HepG2 (cell line): Measurements from ENCODE around the gene BMP8A. TPM values are rescaled to one million over a fixed set of nuclear protein-coding genes. Genes with fewer than 3 reads are reported as not detected.

Source experiments
- ATAC-seq: fragments of 200-7000 bp; cut with Tn5 transposase; 3 replicates; pipeline ENCODE4 v1.9.1; 2020; ENCODE audit warnings: mild to moderate bottlenecking, moderate library complexity
- Bru-seq: library from RNA; stranded (reverse); fragments of 400-500 nt; gene quantifications from one replicate; lab custom pipeline; 2021; lab: Mats Ljungman, UMichigan
- BruChase-seq, 2 experiments: library from RNA; stranded (reverse); fragments of 400-500 nt; gene quantifications; one replicate each; lab custom pipeline; 2021; lab: Mats Ljungman, UMichigan
- BruUV-seq: library from RNA; stranded (reverse); fragments of 400-500 nt; replicated peaks from 2 replicates; lab custom pipeline; 2021; lab: Mats Ljungman, UMichigan
- CTCF ChIA-PET: fragments of 300-600 bp; formaldehyde crosslinking; extraction: SDS; loops from one replicate; lab custom pipeline; 2021; ENCODE audit warnings: low total read pairs, inconsistent platforms, low intra/inter-chr PET ratio; lab: Yijun Ruan, JAX
- POLR2A ChIA-PET: fragments of 350-600 bp; sonication (Branson Sonifier 250); formaldehyde crosslinking; loops from one replicate; lab custom pipeline; 2020; ENCODE audit warnings: antibody characterized with exemption, inconsistent platforms; lab: Yijun Ruan, JAX
- DNase-seq: peaks from one replicate; pipeline ENCODE4 v3.0.0-alpha.2; 2015; ENCODE audit warnings: low spot score
- FAIRE-seq: peaks from 3 replicates; lab custom pipeline; 2011; peaks lifted over from hg19 to GRCh38; lab: Jason Lieb, UNC
- H2AFZ ChIP-seq: one replicate; pipeline ENCODE4 v1.6.1; 2011; ENCODE audit warnings: low read length, inconsistent platforms
- H3K27ac ChIP-seq: fragments of 300-600 bp; 3 replicates; pipeline ENCODE4 v1.8.0; 2011; ENCODE audit warnings: mixed run types, mild to moderate bottlenecking, mixed read lengths, low read length, inconsistent platforms; ENCODE audit not compliant: insufficient read depth; ENCODE audit errors: extremely low read length
- H3K27me3 ChIP-seq, 2 experiments: fragments of 200-600 bp in 1 of 2; 2 replicates in 1 of 2; 3 replicates in 1 of 2; pipeline versions ENCODE4 v1.6.0 to v1.8.0; 2011; ENCODE audit warnings: low read length in 2 of 2, mild to moderate bottlenecking in 2 of 2, moderate library complexity in 2 of 2, inconsistent platforms in 1 of 2; ENCODE audit not compliant: insufficient read depth in 2 of 2, control insufficient read depth in 1 of 2
- H3K36me3 ChIP-seq, 2 experiments: fragments of 200-600 bp in 1 of 2; replicated peaks in 1 of 2; 2 replicates in 1 of 2; 3 replicates in 1 of 2; pipeline versions ENCODE4 v1.5.1 to v1.8.0; 2011; ENCODE audit warnings: low read length in 2 of 2, inconsistent platforms in 1 of 2; ENCODE audit not compliant: insufficient read depth in 2 of 2, control insufficient read depth in 1 of 2
- H3K4me1 ChIP-seq: 2 replicates; pipeline ENCODE4 v1.5.1; 2012; ENCODE audit warnings: low read length, inconsistent platforms; ENCODE audit not compliant: insufficient read depth
- H3K4me2 ChIP-seq: 2 replicates; pipeline ENCODE4 v1.6.0; 2011; ENCODE audit warnings: low read depth, low read length, inconsistent platforms
- H3K4me3 ChIP-seq, 3 experiments: fragments of 200-600 bp in 1 of 3; sonication (generic), shearing (Covaris generic) in 1 of 3; replicated peaks in 1 of 3; 2 replicates each; pipeline ENCODE4 v1.5.1; 2011 to 2016; ENCODE audit warnings: low read length in 3 of 3, inconsistent platforms in 2 of 3, low read depth in 2 of 3, mild to moderate bottlenecking in 2 of 3, control low read depth in 1 of 3, mixed read lengths in 1 of 3; ENCODE audit not compliant: insufficient read depth in 1 of 3
- H3K79me2 ChIP-seq: one replicate; pipeline ENCODE4 v1.6.1; 2011; ENCODE audit warnings: low read length, inconsistent platforms; ENCODE audit not compliant: insufficient read depth
- H3K9ac ChIP-seq: 2 replicates; pipeline ENCODE4 v1.6.0; 2011; ENCODE audit warnings: mild to moderate bottlenecking, low read depth, low read length, inconsistent platforms; ENCODE audit not compliant: insufficient read depth
- H3K9me3 ChIP-seq: 2 replicates; pipeline ENCODE4 v1.5.1; 2012; ENCODE audit warnings: mild to moderate bottlenecking, low read length
- H4K20me1 ChIP-seq: 2 replicates; pipeline ENCODE4 v1.6.0; 2011; ENCODE audit warnings: inconsistent platforms, mild to moderate bottlenecking, low read length, moderate library complexity; ENCODE audit not compliant: insufficient read depth
- BHLHE40 ChIP-seq: IDR thresholded peaks from 2 replicates; pipeline ENCODE4 v1.6.1; 2011; ENCODE audit warnings: low read length, improper control_type of control experiment
- CHCHD3 ChIP-seq: sonication (generic); formaldehyde crosslinking; IDR thresholded peaks from 2 replicates; pipeline ENCODE4 v1.8.0; 2022; ENCODE audit warnings: mild to moderate bottlenecking, missing genetic modification reagents, moderate library complexity
- KMT2A ChIP-seq: sonication (generic); formaldehyde crosslinking; IDR thresholded peaks from 2 replicates; pipeline ENCODE4 v1.4.0; 2020; ENCODE audit warnings: missing genetic modification reagents
- MBD4 ChIP-seq: IDR thresholded peaks from 2 replicates; pipeline ENCODE4 v1.6.1; 2012; ENCODE audit warnings: low read length, inconsistent platforms, borderline replicate concordance
- NFYB ChIP-seq: sonication (generic); formaldehyde crosslinking; IDR thresholded peaks from 2 replicates; pipeline ENCODE4 v1.4.0; 2020; ENCODE audit warnings: missing genetic modification reagents
- RBM39 ChIP-seq: fragments of 200-400 bp; formaldehyde crosslinking; IDR thresholded peaks from one replicate; pipeline ENCODE4 v1.6.1; 2018; ENCODE audit warnings: antibody characterized with exemption, mild to moderate bottlenecking, low read depth, low read length; ENCODE audit not compliant: poor library complexity, severe bottlenecking
- TAF1 ChIP-seq: sonication (generic); formaldehyde crosslinking; IDR thresholded peaks from 2 replicates; pipeline ENCODE4 v1.4.0; 2020; ENCODE audit warnings: missing genetic modification reagents
- ZFAT ChIP-seq: sonication (generic); formaldehyde crosslinking; conservative IDR thresholded peaks from 2 replicates; pipeline ENCODE4 v1.8.1; 2023; ENCODE audit warnings: missing genetic modification reagents, inconsistent platforms
- ZNF256 ChIP-seq: sonication (generic); formaldehyde crosslinking; conservative IDR thresholded peaks from 2 replicates; pipeline ENCODE4 v1.4.0; 2020; ENCODE audit warnings: missing genetic modification reagents
- ZNF563 ChIP-seq: sonication (generic); formaldehyde crosslinking; IDR thresholded peaks from 2 replicates; pipeline ENCODE4 v1.8.0; 2022; ENCODE audit warnings: mild to moderate bottlenecking, moderate library complexity, missing genetic modification reagents
- ZNF577 ChIP-seq: sonication (generic); formaldehyde crosslinking; IDR thresholded peaks from 2 replicates; pipeline ENCODE4 v1.4.0; 2020; ENCODE audit warnings: mild to moderate bottlenecking, low read depth, missing genetic modification reagents, borderline replicate concordance
- ZNF777 ChIP-seq: sonication (generic); formaldehyde crosslinking; IDR thresholded peaks from 2 replicates; pipeline ENCODE4 v1.4.0; 2020; ENCODE audit warnings: missing genetic modification reagents
- WGBS: methylation state at CpG from one replicate; pipeline ENCODE4 v1.1.6; 2017; ENCODE audit warnings: low lambda C conversion rate; 5-methylcytosine and 5-hydroxymethylcytosine counted together
- in situ Hi-C: cut with HindIII; loops from 2 replicates; pipeline ENCODE4 v1.10.0; 2017; ENCODE audit warnings: low pct_unique_long_range_greater_than_20kb; ENCODE audit not compliant: extremely low pct_ligation_motif_present
- intact Hi-C: fragments of 100-400 bp; cut with micrococcal nuclease; formaldehyde crosslinking; loops from one replicate; pipeline ENCODE4 v1.10.0; 2022; ENCODE audit not compliant: unreplicated experiment
- long read RNA-seq, 2 experiments: library from RNA in 1 of 2; library from polyadenylated mRNA in 1 of 2; stranded (forward) in 1 of 2; unstranded in 1 of 2; transcript quantifications; one replicate each; pipeline ENCODE4 v2.0.0, GENCODE V29; 2019 to 2022
- polyA minus RNA-seq, 3 experiments: library from RNA; depleted of rRNA, polyadenylated mRNA; stranded (reverse); fragments of >200 nt; gene quantifications; 2 replicates each; pipeline ENCODE4 v1.2.3, GENCODE V29; 2011; ENCODE audit warnings: low replicate concordance in 1 of 3
- polyA plus RNA-seq, 8 experiments: library from polyadenylated mRNA; depleted of rRNA in 3 of 8; stranded (reverse) in 7 of 8; unstranded in 1 of 8; fragments of >200 nt; fragmentation: Illumina TruSeq in 4 of 8; extraction: Trizol in 4 of 8; gene quantifications; 2 replicates each; pipeline versions ENCODE4 v1.2.1 to v1.2.3, GENCODE V29; 2011 to 2016; ENCODE audit warnings: low read depth in 4 of 8, missing spikeins in 1 of 8, mixed read lengths in 1 of 8; ENCODE audit not compliant: insufficient read depth in 1 of 8
- total RNA-seq, 5 experiments: library from RNA; depleted of rRNA; stranded (reverse); fragments of >200 nt; fragmentation: Illumina TruSeq; extraction: Trizol; gene quantifications; 2 replicates each; pipeline ENCODE4 v1.2.3, GENCODE V29; 2016; ENCODE audit warnings: low read depth in 1 of 5
- TF ChIP-seq, protein P1 (sequence below): sonication (generic); formaldehyde crosslinking; IDR thresholded peaks from 2 replicates; pipeline ENCODE4 v1.5.0; 2020; ENCODE audit warnings: missing genetic modification reagents, mild to moderate bottlenecking, borderline replicate concordance
- TF ChIP-seq, protein P2 (sequence below): sonication (generic); formaldehyde crosslinking; IDR thresholded peaks from 2 replicates; pipeline ENCODE4 v1.4.0; 2020; ENCODE audit warnings: mild to moderate bottlenecking, missing genetic modification reagents

The BMP8A gene, protein sequence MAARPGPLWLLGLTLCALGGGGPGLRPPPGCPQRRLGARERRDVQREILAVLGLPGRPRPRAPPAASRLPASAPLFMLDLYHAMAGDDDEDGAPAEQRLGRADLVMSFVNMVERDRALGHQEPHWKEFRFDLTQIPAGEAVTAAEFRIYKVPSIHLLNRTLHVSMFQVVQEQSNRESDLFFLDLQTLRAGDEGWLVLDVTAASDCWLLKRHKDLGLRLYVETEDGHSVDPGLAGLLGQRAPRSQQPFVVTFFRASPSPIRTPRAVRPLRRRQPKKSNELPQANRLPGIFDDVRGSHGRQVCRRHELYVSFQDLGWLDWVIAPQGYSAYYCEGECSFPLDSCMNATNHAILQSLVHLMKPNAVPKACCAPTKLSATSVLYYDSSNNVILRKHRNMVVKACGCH
- not detected in 2 replicates for total RNA-seq (2016; rRNA removed; fragmentation: Illumina TruSeq; extraction: Trizol)
- not detected in 2 replicates for total RNA-seq (2016; cell fraction: cytosol; rRNA removed; fragmentation: Illumina TruSeq; extraction: Trizol; ENCODE audit: low read depth)
- not detected in 2 replicates for total RNA-seq (2016; cell fraction: insoluble cytoplasmic fraction; rRNA removed; fragmentation: Illumina TruSeq; extraction: Trizol)
- total RNA-seq (2016; cell fraction: membrane; rRNA removed; fragmentation: Illumina TruSeq; extraction: Trizol): not detected in 2 replicates
- total RNA-seq (2016; cell fraction: nucleus; rRNA removed; fragmentation: Illumina TruSeq; extraction: Trizol): not detected in 2 replicates
- 0.05 TPM in 1 of 2 replicates, not detected in the other for polyA plus RNA-seq (2011; rRNA removed)
- not detected in 2 replicates for polyA plus RNA-seq (2011; cell fraction: cytosol; rRNA removed)
- 0.13 TPM in 1 of 2 replicates, not detected in the other for polyA plus RNA-seq (2011; cell fraction: nucleus; rRNA removed)
- 0.08 TPM in 1 of 2 replicates, not detected in the other for polyA plus RNA-seq (2012)
- 0.07 TPM in 1 of 2 replicates, not detected in the other for polyA plus RNA-seq (2016; cell fraction: cytosol; fragmentation: Illumina TruSeq; extraction: Trizol; ENCODE audit: low read depth)
- polyA plus RNA-seq (2016; cell fraction: insoluble cytoplasmic fraction; fragmentation: Illumina TruSeq; extraction: Trizol; ENCODE audit: low read depth): not detected in 2 replicates
- polyA plus RNA-seq (2016; cell fraction: membrane; fragmentation: Illumina TruSeq; extraction: Trizol; ENCODE audit: low read depth): not detected in 2 replicates
- not detected in 2 replicates for polyA plus RNA-seq (2016; cell fraction: nucleus; fragmentation: Illumina TruSeq; extraction: Trizol; ENCODE audit: insufficient read depth, low read depth)
- polyA minus RNA-seq (2011; rRNA and poly(A)+ RNA removed; ENCODE audit: low replicate concordance): 0.09 TPM in 1 of 2 replicates, not detected in the other
- polyA minus RNA-seq (2011; cell fraction: cytosol; rRNA and poly(A)+ RNA removed): not detected in 2 replicates
- polyA minus RNA-seq (2011; cell fraction: nucleus; rRNA and poly(A)+ RNA removed): not detected in 2 replicates
- Bru-seq, nascent RNA: percentile 18 among the genes with signal in this experiment
- percentile 23 among the genes with signal in this experiment for BruChase-seq, experiment 1, labeled RNA remaining after a 6-hour chase
- percentile 22 among the genes with signal in this experiment for BruChase-seq, experiment 2, labeled RNA remaining after a 2-hour chase
- long read RNA-seq, experiment 1: 0 reads
- long read RNA-seq, experiment 2, partial matches to known transcripts: 0 of 1 reads
- long read RNA-seq, experiment 2, other reads (novel, unspliced or antisense): 1 of 1 reads

DNA sequence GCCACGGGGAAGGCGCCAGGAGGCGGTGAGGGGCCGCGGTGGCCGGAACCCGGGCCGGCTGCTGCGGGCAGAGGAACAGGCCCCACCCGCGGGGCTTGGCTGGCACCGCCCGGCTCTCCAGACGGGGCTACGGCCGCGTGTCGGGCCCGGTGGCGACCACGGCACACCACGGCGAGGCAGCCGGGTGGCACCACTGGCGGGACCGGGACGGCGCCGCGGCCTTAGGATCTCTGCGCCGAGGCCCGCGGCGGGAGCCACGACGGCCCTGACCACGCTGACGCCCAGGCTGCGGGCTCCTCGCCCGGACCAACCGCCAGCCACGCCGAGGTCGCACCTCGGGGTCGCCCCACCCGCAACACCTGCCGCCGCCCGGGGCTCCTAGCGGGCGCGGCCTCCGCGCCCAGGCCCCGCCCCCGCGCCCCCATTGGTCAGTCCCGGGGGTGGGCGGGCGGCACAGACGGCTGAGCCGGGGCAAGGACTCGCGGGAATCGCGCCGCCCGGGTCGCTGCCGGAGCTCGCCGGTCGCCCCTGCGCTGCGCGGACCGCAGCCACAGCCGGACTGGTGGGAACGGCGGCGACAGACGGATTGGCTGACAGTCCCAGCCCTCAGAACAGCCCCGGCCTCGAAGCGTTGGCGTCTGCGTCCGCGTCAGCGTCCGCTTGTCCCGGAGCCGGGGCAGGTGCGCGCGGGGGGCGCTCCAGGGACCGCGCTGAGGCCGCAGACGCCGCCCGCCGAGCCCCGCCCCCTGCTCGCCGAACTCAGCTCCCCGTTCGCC is at the start of gene BMP8A:
Gene BMP8A (plus strand): TSS at position 491 of the 776 bp plus-strand sequence. CDS start 356 bp downstream, outside the sequence.
- peaks cover 4% of the 10 kb centered on the region in 2 experiments; a peak in 3 of 5 replicates for H3K36me3 ChIP-seq
- no peaks in the 10 kb centered on the region for H3K79me2 ChIP-seq
- H3K4me1 ChIP-seq: peaks cover 12% of the 10 kb centered on the region; the same call in 1 of the 2 replicates
- H3K27ac ChIP-seq: no peak within 1 kb of the TSS
- peak; percentile 32 for DNase-seq
- ATAC-seq: peak; percentile 82
- BruUV-seq: no TSS peak
- in situ Hi-C loops: no loop called here
- ChIA-PET CTCF (no interaction called here), POLR2A (interaction anchor here (0.6 kb wide), 1 partner anchor 15 kb away, joined by 3 read pairs; no protein-coding TSS in a partner anchor)
- peak within 1 kb of the TSS; percentile 87 for H3K4me2 ChIP-seq
- peak within 1 kb of the TSS; percentile 16 to 66 (median 58); a peak in 5 of 6 replicates for H3K4me3 ChIP-seq
- FAIRE-seq: no peak
- peaks cover 5 to 30% of the 10 kb centered on the region in 2 experiments; a peak in 4 of 5 replicates for H3K27me3 ChIP-seq
- no CpG with 5 or more reads among the region's 112 CpGs for WGBS
- intact Hi-C loops: no loop called here
- no peaks in the 10 kb centered on the region for H3K9me3 ChIP-seq
- H3K9ac ChIP-seq: peak within 1 kb of the TSS; percentile 34
- H4K20me1 ChIP-seq: no peaks in the 10 kb centered on the region
- H2AFZ ChIP-seq: no peak within 1 kb of the TSS
- TF ChIP-seq, protein P1, sequence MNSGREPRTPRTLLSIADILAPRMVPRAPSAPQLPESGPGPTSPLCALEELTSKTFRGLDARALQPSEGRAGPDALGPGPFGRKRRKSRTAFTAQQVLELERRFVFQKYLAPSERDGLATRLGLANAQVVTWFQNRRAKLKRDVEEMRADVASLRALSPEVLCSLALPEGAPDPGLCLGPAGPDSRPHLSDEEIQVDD: peak; percentile 80; the same call in 1 of the 2 replicates
- no peak for TF ChIP-seq RBM39
- TF ChIP-seq NFYB (CRISPR knock-in tag): peak; percentile 51
- TF ChIP-seq CHCHD3: 0 out of 2 replicates have a peak, but pooled peaks have one; percentile 43
- no peak for TF ChIP-seq ZNF256 (CRISPR knock-in tag)
- TF ChIP-seq TAF1: peak; percentile 29; the same call in 1 of the 2 replicates
- TF ChIP-seq ZNF777: peak; percentile 98
- TF ChIP-seq ZNF577 (CRISPR knock-in tag): no peak
- no peak for TF ChIP-seq MBD4
- TF ChIP-seq ZFAT (CRISPR knock-in tag): no peak
- TF ChIP-seq KMT2A: no peak
- no peak for TF ChIP-seq BHLHE40
- TF ChIP-seq, protein P2, sequence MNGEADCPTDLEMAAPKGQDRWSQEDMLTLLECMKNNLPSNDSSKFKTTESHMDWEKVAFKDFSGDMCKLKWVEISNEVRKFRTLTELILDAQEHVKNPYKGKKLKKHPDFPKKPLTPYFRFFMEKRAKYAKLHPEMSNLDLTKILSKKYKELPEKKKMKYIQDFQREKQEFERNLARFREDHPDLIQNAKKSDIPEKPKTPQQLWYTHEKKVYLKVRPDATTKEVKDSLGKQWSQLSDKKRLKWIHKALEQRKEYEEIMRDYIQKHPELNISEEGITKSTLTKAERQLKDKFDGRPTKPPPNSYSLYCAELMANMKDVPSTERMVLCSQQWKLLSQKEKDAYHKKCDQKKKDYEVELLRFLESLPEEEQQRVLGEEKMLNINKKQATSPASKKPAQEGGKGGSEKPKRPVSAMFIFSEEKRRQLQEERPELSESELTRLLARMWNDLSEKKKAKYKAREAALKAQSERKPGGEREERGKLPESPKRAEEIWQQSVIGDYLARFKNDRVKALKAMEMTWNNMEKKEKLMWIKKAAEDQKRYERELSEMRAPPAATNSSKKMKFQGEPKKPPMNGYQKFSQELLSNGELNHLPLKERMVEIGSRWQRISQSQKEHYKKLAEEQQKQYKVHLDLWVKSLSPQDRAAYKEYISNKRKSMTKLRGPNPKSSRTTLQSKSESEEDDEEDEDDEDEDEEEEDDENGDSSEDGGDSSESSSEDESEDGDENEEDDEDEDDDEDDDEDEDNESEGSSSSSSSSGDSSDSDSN (CRISPR knock-in tag): peak; percentile 9; the same call in 1 of the 2 replicates
- peak; percentile 71; the same call in 1 of the 2 replicates for TF ChIP-seq ZNF563 (CRISPR knock-in tag)
